Cardiac muscle cell (in vitro differentiated cells and primary cell): ENCODE measurements around the gene PCDHB10. TPM values are rescaled to one million over a fixed set of nuclear protein-coding genes. Genes with fewer than 3 reads are reported as not detected.
A peak's percentile ranks its signal among the peaks of the same experiment; 100 is the strongest.
"Not testable (repeated sequence)": the region's sequence is repeated elsewhere in the genome, so short reads cannot be mapped to it uniquely, and the experiment has no call there.

Source experiments
- DNase-seq, 2 donors: peaks; one replicate each; pipeline versions ENCODE4 v3.0.0 to v3.0.0-alpha.2; 2010 to 2017; ENCODE audit warnings: low read depth in 1 of 2, low spot score in 1 of 2
- H3K27ac ChIP-seq: fragments of 200-600 bp; sonication (generic); 2 replicates; pipeline ENCODE4 v1.5.1; 2016
- H3K27me3 ChIP-seq: fragments of 200-600 bp; sonication (generic); 2 replicates; pipeline ENCODE4 v1.6.0; 2016; ENCODE audit warnings: control low read depth
- H3K36me3 ChIP-seq: fragments of 200-600 bp; sonication (generic); 2 replicates; pipeline ENCODE4 v1.5.1; 2016; ENCODE audit warnings: control low read depth
- H3K4me1 ChIP-seq: fragments of 200-600 bp; sonication (generic); 2 replicates; pipeline ENCODE4 v1.8.1; 2017; ENCODE audit warnings: low read depth, mild to moderate bottlenecking, mixed run types
- H3K4me3 ChIP-seq: fragments of 200-600 bp; sonication (generic); 2 replicates; pipeline ENCODE4 v1.5.1; 2016; ENCODE audit warnings: mild to moderate bottlenecking
- H3K9me3 ChIP-seq: fragments of 200-600 bp; sonication (generic); 2 replicates; pipeline ENCODE4 v1.5.1; 2017; ENCODE audit warnings: low read depth, mild to moderate bottlenecking, control low read depth
- polyA plus RNA-seq: library from polyadenylated mRNA; unstranded; fragments of >200 nt; fragmentation: Nextera tagmentation; extraction: Ambion mirVana; gene quantifications from 2 replicates; pipeline ENCODE4 v1.2.1, GENCODE V29; 2016
- total RNA-seq: library from RNA; depleted of rRNA; stranded (reverse); fragments of >200 nt; gene quantifications from 2 replicates; pipeline ENCODE4 v1.2.3, GENCODE V29; 2016
- TF ChIP-seq, protein P1 (sequence below): IDR thresholded peaks from 2 replicates; pipeline ENCODE4 v1.5.1; 2012; ENCODE audit warnings: low read depth, mild to moderate bottlenecking, low read length

The PCDHB10 gene
- total and polyA plus RNA-seq, 2 experiments from 2014 or later = 8.8 to 9.0 TPM

DNA sequence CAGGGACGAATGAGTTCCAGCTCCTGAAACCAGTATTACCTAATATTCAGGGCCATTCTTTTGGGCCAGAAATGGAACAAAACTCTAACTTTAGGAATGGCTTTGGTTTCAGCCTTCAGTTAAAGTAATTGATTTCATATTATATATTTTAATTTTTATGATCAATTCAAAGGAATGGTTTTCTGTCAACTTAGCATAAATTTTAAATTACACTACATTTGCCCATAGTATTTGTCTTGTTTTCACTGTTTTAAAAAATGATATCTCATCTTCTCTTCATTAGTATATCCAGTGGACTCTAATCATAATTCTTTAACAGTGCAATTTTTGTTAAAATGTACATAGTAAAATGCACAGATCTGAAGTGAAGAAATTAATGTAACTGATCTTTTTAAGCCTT, 11.8 kb upstream of the PCDHB10 start:
- Histone ChIP-seq H3K4me3 (no peak overlapping the region), H3K36me3 (no peaks in the 10 kb centered on the region), H3K27ac (no peak overlapping the region), H3K9me3 (no peaks in the 10 kb centered on the region), H3K27me3 (no peaks in the 10 kb centered on the region), H3K4me1 (no peaks in the 10 kb centered on the region)
- DNase-seq = no peak
- TF ChIP-seq, protein P1, sequence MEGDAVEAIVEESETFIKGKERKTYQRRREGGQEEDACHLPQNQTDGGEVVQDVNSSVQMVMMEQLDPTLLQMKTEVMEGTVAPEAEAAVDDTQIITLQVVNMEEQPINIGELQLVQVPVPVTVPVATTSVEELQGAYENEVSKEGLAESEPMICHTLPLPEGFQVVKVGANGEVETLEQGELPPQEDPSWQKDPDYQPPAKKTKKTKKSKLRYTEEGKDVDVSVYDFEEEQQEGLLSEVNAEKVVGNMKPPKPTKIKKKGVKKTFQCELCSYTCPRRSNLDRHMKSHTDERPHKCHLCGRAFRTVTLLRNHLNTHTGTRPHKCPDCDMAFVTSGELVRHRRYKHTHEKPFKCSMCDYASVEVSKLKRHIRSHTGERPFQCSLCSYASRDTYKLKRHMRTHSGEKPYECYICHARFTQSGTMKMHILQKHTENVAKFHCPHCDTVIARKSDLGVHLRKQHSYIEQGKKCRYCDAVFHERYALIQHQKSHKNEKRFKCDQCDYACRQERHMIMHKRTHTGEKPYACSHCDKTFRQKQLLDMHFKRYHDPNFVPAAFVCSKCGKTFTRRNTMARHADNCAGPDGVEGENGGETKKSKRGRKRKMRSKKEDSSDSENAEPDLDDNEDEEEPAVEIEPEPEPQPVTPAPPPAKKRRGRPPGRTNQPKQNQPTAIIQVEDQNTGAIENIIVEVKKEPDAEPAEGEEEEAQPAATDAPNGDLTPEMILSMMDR = no peak

DNA sequence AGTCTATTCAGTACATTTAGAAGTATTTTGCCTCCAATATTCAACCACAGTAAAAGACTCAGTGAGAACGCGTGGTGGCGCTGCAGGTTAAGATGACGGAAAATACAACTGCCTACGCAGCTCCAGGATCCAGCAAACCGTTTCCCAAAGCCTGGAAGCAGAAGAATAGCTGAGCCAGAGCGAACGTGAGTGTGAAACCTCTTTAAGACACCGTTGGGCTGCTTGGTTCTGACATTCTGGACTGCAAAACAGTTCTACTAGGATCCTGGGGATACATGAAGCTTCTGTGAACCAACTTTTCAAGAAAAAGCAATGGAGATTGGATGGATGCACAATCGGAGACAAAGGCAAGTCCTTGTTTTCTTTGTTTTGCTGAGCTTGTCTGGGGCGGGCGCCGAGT, 9.9 kb upstream of the PCDHB10 start, which contains the start of gene PCDHB16:
TSS of gene PCDHB16 (plus strand) at position 140 of the 400 bp plus-strand sequence. CDS start at position 313, 173 bp downstream.
- DNase-seq = peak; percentile 3 to 30
- no peaks in the 10 kb centered on the region for H3K27me3 ChIP-seq
- H3K36me3 ChIP-seq = no peaks in the 10 kb centered on the region
- H3K4me3 ChIP-seq = no peak within 1 kb of the TSS
- no peak within 1 kb of the TSS for H3K27ac ChIP-seq
- no peaks in the 10 kb centered on the region for H3K4me1 ChIP-seq
- TF ChIP-seq, protein P1 = no peak
- H3K9me3 ChIP-seq = no peaks in the 10 kb centered on the region

DNA sequence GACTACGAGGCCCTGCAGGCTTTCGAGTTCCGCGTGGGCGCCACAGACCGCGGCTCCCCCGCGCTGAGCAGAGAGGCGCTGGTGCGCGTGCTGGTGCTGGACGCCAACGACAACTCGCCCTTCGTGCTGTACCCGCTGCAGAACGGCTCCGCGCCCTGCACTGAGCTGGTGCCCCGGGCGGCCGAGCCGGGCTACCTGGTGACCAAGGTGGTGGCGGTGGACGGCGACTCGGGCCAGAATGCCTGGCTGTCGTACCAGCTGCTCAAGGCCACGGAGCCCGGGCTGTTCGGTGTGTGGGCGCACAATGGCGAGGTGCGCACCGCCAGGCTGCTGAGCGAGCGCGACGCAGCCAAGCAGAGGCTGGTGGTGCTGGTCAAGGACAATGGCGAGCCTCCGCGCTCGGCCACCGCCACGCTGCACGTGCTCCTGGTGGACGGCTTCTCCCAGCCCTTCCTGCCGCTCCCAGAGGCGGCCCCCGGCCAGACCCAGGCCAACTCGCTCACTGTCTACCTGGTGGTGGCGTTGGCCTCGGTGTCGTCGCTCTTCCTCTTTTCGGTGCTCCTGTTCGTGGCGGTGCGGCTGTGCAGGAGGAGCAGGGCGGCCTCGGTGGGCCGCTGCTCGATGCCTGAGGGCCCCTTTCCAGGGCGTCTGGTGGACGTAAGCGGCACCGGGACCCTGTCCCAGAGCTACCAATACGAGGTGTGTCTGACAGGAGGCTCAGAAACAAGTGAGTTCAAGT, 7.9 kb upstream of the PCDHB10 start:
- not testable (repeated sequence) for H3K27me3 ChIP-seq, H3K36me3 ChIP-seq, H3K27ac ChIP-seq, H3K4me3 ChIP-seq, DNase-seq, H3K9me3 ChIP-seq, H3K4me1 ChIP-seq

DNA sequence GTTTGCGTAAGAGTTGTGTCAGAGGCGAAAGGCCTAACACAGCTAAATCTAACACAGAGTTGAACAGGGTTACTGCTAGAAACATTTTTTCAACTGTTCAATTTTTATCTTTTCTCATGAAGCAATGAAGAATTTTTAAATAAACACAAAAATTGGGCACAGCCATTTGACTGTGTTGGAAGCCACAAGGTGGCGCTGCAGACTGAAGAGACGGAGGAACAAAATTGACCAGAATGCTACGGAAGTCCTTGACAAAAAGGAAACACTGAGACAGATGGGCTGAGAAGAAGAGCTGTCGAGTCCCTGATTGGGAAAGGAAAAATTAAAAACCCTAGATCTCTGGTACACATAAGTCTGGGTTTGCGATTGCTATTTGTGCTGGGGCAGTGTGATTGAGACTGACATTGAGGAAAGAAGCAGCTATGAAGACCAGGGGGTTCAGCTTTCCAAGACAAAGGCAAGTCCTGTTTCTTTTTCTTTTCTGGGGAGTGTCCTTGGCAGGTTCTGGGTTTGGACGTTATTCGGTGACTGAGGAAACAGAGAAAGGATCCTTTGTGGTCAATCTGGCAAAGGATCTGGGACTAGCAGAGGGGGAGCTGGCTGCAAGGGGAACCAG, 5.1 kb upstream of the PCDHB10 start, which contains the start of gene PCDHB9:
TSS of gene PCDHB9 (plus strand) at position 265 of the 616 bp plus-strand sequence. CDS start at position 423, 158 bp downstream.
- Histone ChIP-seq H3K9me3 (no peaks in the 10 kb centered on the region), H3K27me3 (no peaks in the 10 kb centered on the region), H3K4me3 (peak within 1 kb of the TSS; percentile 8), H3K27ac (no peak within 1 kb of the TSS), H3K4me1 (no peaks in the 10 kb centered on the region), H3K36me3 (no peaks in the 10 kb centered on the region)
- DNase-seq = peak; percentile 9 to 29
- TF ChIP-seq, protein P1 = peak; percentile 21

DNA sequence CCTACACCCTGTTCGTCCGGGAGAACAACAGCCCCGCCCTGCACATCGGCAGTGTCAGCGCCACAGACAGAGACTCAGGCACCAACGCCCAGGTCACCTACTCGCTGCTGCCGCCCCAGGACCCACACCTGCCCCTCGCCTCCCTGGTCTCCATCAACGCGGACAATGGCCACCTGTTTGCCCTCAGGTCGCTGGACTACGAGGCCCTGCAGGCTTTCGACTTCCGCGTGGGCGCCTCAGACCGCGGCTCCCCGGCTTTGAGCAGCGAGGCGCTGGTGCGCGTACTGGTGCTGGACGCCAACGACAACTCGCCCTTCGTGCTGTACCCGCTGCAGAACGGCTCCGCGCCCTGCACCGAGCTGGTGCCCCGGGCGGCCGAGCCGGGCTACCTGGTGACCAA, 3.5 kb upstream of the PCDHB10 start:
- H3K36me3 ChIP-seq, H3K27me3 ChIP-seq, H3K27ac ChIP-seq, H3K9me3 ChIP-seq, H3K4me3 ChIP-seq, H3K4me1 ChIP-seq, DNase-seq: not testable (repeated sequence)

DNA sequence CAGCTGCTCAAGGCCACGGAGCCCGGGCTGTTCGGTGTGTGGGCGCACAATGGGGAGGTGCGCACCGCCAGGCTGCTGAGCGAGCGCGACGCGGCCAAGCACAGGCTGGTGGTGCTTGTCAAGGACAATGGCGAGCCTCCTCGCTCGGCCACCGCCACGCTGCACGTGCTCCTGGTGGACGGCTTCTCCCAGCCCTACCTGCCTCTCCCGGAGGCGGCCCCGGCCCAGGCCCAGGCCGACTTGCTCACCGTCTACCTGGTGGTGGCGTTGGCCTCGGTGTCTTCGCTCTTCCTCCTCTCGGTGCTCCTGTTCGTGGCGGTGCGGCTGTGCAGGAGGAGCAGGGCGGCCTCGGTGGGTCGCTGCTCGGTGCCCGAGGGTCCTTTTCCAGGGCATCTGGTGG, 3.0 kb upstream of the PCDHB10 start:
- not testable (repeated sequence) for H3K27me3 ChIP-seq, DNase-seq, H3K36me3 ChIP-seq, H3K4me3 ChIP-seq, H3K27ac ChIP-seq, H3K4me1 ChIP-seq, H3K9me3 ChIP-seq

DNA sequence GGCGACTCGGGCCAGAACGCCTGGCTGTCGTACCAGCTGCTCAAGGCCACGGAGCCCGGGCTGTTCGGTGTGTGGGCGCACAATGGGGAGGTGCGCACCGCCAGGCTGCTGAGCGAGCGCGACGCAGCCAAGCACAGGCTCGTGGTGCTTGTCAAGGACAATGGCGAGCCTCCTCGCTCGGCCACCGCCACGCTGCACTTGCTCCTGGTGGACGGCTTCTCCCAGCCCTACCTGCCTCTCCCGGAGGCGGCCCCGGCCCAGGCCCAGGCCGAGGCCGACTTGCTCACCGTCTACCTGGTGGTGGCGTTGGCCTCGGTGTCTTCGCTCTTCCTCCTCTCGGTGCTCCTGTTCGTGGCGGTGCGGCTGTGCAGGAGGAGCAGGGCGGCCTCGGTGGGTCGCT, 2.2 kb downstream of the PCDHB10 start:
- H3K36me3 ChIP-seq, H3K9me3 ChIP-seq, H3K4me1 ChIP-seq, H3K4me3 ChIP-seq, H3K27me3 ChIP-seq, DNase-seq, H3K27ac ChIP-seq: not testable (repeated sequence)
